HG03469 (cell line): ENCODE data around the gene AUTS2.

Experiments used
- ATAC-seq: cut with Tn5 transposase; IDR thresholded peaks from one replicate; pipeline ENCODE4 v1.9.1; 2021; ENCODE audit warnings: mild to moderate bottlenecking, moderate library complexity, moderate number of reproducible peaks; ENCODE audit not compliant: unreplicated experiment

Gene AUTS2

GRCh38 chr7:69811476-69812308 lies 213.4 kb downstream of the AUTS2 start:
- ATAC-seq: no peak

- ATAC-seq: no peak
Observed at GRCh38 chr7:69812756-69813155, 214.5 kb downstream of the AUTS2 start.

- no peak for ATAC-seq
Observed at GRCh38 chr7:69813637-69814240, 215.5 kb downstream of the AUTS2 start.

GRCh38 chr7:69814421-69814962 lies 216.2 kb downstream of the AUTS2 start:
- no peak for ATAC-seq

GRCh38 chr7:69816501-69816900 lies 218.2 kb downstream of the AUTS2 start:
- ATAC-seq: no peak

GRCh38 chr7:69817121-69817520 lies 218.8 kb downstream of the AUTS2 start:
- ATAC-seq: no peak

- no peak for ATAC-seq
Observed at GRCh38 chr7:69817841-69818635, 219.8 kb downstream of the AUTS2 start.

GRCh38 chr7:69818636-69819332 lies 220.5 kb downstream of the AUTS2 start:
- no peak for ATAC-seq

- no peak for ATAC-seq
Observed at GRCh38 chr7:69819333-69819705, 221.0 kb downstream of the AUTS2 start.

- no peak for ATAC-seq
Observed at GRCh38 chr7:69820479-69821192, 222.4 kb downstream of the AUTS2 start.

- ATAC-seq: no peak
Observed at GRCh38 chr7:69822386-69822785, 224.1 kb downstream of the AUTS2 start.

- no peak for ATAC-seq
Observed at GRCh38 chr7:69823151-69823744, 225.0 kb downstream of the AUTS2 start.

GRCh38 chr7:69825113-69825972 lies 227.1 kb downstream of the AUTS2 start:
- ATAC-seq: no peak

GRCh38 chr7:69826283-69826682 lies 228.0 kb downstream of the AUTS2 start:
- no peak for ATAC-seq

- ATAC-seq: no peak
Observed at GRCh38 chr7:69827140-69827539, 228.9 kb downstream of the AUTS2 start.

- ATAC-seq: no peak
Observed at GRCh38 chr7:69827558-69827957, 229.3 kb downstream of the AUTS2 start.

GRCh38 chr7:69832356-69832755 lies 234.1 kb downstream of the AUTS2 start:
- no peak for ATAC-seq

- no peak for ATAC-seq
Observed at GRCh38 chr7:69833964-69834363, 235.7 kb downstream of the AUTS2 start.

GRCh38 chr7:69836702-69837101 lies 238.4 kb downstream of the AUTS2 start:
- no peak for ATAC-seq
